DOHH2 (cell line): ENCODE data around the gene CDKAL1.

Experiments used
- CTCF ChIP-seq: fragments of 200-600 bp; sonication (generic); IDR thresholded peaks from one replicate; pipeline ENCODE4 v1.5.1; 2014; ENCODE audit warnings: antibody characterized with exemption, mild to moderate bottlenecking, low read depth, low read length; ENCODE audit not compliant: poor library complexity, severe bottlenecking
- EZH2phosphoT487 ChIP-seq: fragments of 200-600 bp; sonication (generic); IDR thresholded peaks from 2 replicates; pipeline ENCODE4 v1.6.1; 2017; ENCODE audit warnings: borderline replicate concordance, mild to moderate bottlenecking, antibody characterized with exemption, low read length, moderate library complexity, mixed read lengths

GRCh38 chr6:21198032-21198640 lies 663.9 kb downstream of the CDKAL1 start:
- TF ChIP-seq CTCF (no peak), EZH2phosphoT487 (no peak)
